BLaER1 treated with 17β-estradiol and CSF1 and Interleukin-3, amounts not matched to agents 10 nM and 100 nM (cell line): ENCODE measurements around the gene PARP1.

Source experiments
- H3K27ac ChIP-seq, 11 experiments: shearing (Covaris generic); formaldehyde crosslinking; 2 replicates each; pipeline ENCODE4 v1.8.1; 2022
- H3K27me3 ChIP-seq, 11 experiments: shearing (Covaris generic); formaldehyde crosslinking; 2 replicates each; pipeline ENCODE4 v1.8.1; 2022
- H3K36me3 ChIP-seq, 11 experiments: shearing (Covaris generic); formaldehyde crosslinking; 2 replicates each; pipeline ENCODE4 v1.8.1; 2022
- H3K4me1 ChIP-seq, 10 experiments: shearing (Covaris generic); formaldehyde crosslinking; 2 replicates each; pipeline ENCODE4 v1.8.1; 2022
- H3K4me2 ChIP-seq, 11 experiments: shearing (Covaris generic); formaldehyde crosslinking; 2 replicates each; pipeline ENCODE4 v1.8.1; 2022
- H3K4me3 ChIP-seq, 10 experiments: shearing (Covaris generic); formaldehyde crosslinking; 2 replicates each; pipeline ENCODE4 v1.8.1; 2022
- H3K9ac ChIP-seq, 11 experiments: shearing (Covaris generic); formaldehyde crosslinking; 2 replicates each; pipeline ENCODE4 v1.8.1; 2022
- H3K9me3 ChIP-seq, 11 experiments: shearing (Covaris generic); formaldehyde crosslinking; replicated peaks in 1 of 11; 2 replicates each; pipeline ENCODE4 v1.8.1; 2022
- H4K20me1 ChIP-seq, 11 experiments: shearing (Covaris generic); formaldehyde crosslinking; 2 replicates each; pipeline ENCODE4 v1.8.1; 2022
- Cebpa-rat ChIP-seq, 11 experiments: shearing (Covaris generic); IDR thresholded peaks; 2 replicates each; pipeline ENCODE4 v1.8.1; 2022

Gene PARP1

GRCh38 chr1:226314055-226314454 lies 93.8 kb downstream of the PARP1 start:
- no peak overlapping the region for H3K27ac ChIP-seq
- no peak overlapping the region for H3K4me3 ChIP-seq
- no peak overlapping the region for H3K9ac ChIP-seq
- no peaks in the 10 kb centered on the region for H3K36me3 ChIP-seq
- H3K4me2 ChIP-seq, result no peak overlapping the region
- no peak for TF ChIP-seq Cebpa-rat (IDR thresholded peaks at IDR 0.05)
- H3K27me3 ChIP-seq, result peaks cover 0 to 9% (median 0%) of the 10 kb centered on the region in 11 experiments; a peak in 2 of 22 replicates
- peaks cover 10 to 15% (median 13%) of the 10 kb centered on the region in 10 experiments; a peak in 19 of 20 replicates for H3K4me1 ChIP-seq
- 0 out of 22 replicates have a peak, but pooled peaks cover 0 to 4% (median 0%) of the 10 kb centered on the region in 11 experiments for H3K9me3 ChIP-seq
- H4K20me1 ChIP-seq, result no peaks in the 10 kb centered on the region

GRCh38 chr1:226312065-226312464 lies 95.8 kb downstream of the PARP1 start:
- H3K9me3 ChIP-seq, result no peaks in the 10 kb centered on the region
- peaks cover 0 to 5% (median 0%) of the 10 kb centered on the region in 11 experiments; a peak in 1 of 22 replicates for H4K20me1 ChIP-seq
- H3K27me3 ChIP-seq, result peaks cover 0 to 9% (median 0%) of the 10 kb centered on the region in 11 experiments; a peak in 2 of 22 replicates
- peaks cover 20 to 28% (median 25%) of the 10 kb centered on the region in 10 experiments for H3K4me1 ChIP-seq
- TF ChIP-seq Cebpa-rat (IDR thresholded peaks at IDR 0.05), result no peak
- H3K27ac ChIP-seq, result no peak overlapping the region
- H3K9ac ChIP-seq, result no peak overlapping the region
- no peaks in the 10 kb centered on the region for H3K36me3 ChIP-seq
- H3K4me3 ChIP-seq, result no peak overlapping the region
- no peak overlapping the region for H3K4me2 ChIP-seq

GRCh38 chr1:226311376-226311775 lies 96.5 kb downstream of the PARP1 start:
- peaks cover 20 to 34% (median 28%) of the 10 kb centered on the region in 10 experiments for H3K4me1 ChIP-seq
- no peak overlapping the region for H3K4me2 ChIP-seq
- H3K36me3 ChIP-seq, result no peaks in the 10 kb centered on the region
- H4K20me1 ChIP-seq, result peaks cover 0 to 5% (median 0%) of the 10 kb centered on the region in 11 experiments; a peak in 1 of 22 replicates
- no peak for TF ChIP-seq Cebpa-rat (IDR thresholded peaks at IDR 0.05)
- peaks cover 0 to 9% (median 0%) of the 10 kb centered on the region in 11 experiments; a peak in 2 of 22 replicates for H3K27me3 ChIP-seq
- H3K4me3 ChIP-seq, result no peak overlapping the region
- H3K9me3 ChIP-seq, result no peaks in the 10 kb centered on the region
- no peak overlapping the region for H3K27ac ChIP-seq
- no peak overlapping the region for H3K9ac ChIP-seq
